H9 (cell line): Measurements from ENCODE around the gene MED13L. TPM values are rescaled to one million over a fixed set of nuclear protein-coding genes. Genes with fewer than 3 reads are reported as not detected.

Experiments used
- DNase-seq: peaks from one replicate; pipeline ENCODE4 v3.0.0-alpha.2; 2017
- H2AFZ ChIP-seq: one replicate; pipeline ENCODE4 v1.6.1; 2013; ENCODE audit warnings: mild to moderate bottlenecking, low read length, control low read depth, moderate library complexity
- H2AK5ac ChIP-seq: 2 replicates; pipeline ENCODE4 v1.6.1; 2013; ENCODE audit warnings: low read length, control low read depth, mixed read lengths; ENCODE audit not compliant: insufficient read length
- H2BK120ac ChIP-seq: one replicate; pipeline ENCODE4 v1.6.1; 2013; ENCODE audit warnings: low read depth, mild to moderate bottlenecking, low read length, control low read depth, inconsistent platforms; ENCODE audit not compliant: poor library complexity, severe bottlenecking
- H2BK12ac ChIP-seq: 2 replicates; pipeline ENCODE4 v1.6.1; 2013; ENCODE audit warnings: low read length, control low read depth, mixed read lengths, low read depth; ENCODE audit not compliant: insufficient read length
- H2BK15ac ChIP-seq: 2 replicates; pipeline ENCODE4 v1.6.1; 2013; ENCODE audit warnings: low read depth, low read length, control low read depth
- H2BK20ac ChIP-seq: one replicate; pipeline ENCODE4 v1.6.1; 2013; ENCODE audit warnings: low read depth, mild to moderate bottlenecking, low read length, control low read depth, inconsistent platforms; ENCODE audit not compliant: poor library complexity, severe bottlenecking
- H2BK5ac ChIP-seq: 2 replicates; pipeline ENCODE4 v1.6.1; 2013; ENCODE audit warnings: low read length, control low read depth, mixed read lengths; ENCODE audit not compliant: insufficient read length
- H3K14ac ChIP-seq: 2 replicates; pipeline ENCODE4 v1.6.1; 2013; ENCODE audit warnings: low read length, control low read depth; ENCODE audit not compliant: insufficient read depth
- H3K18ac ChIP-seq: 2 replicates; pipeline ENCODE4 v1.6.1; 2013; ENCODE audit warnings: low read depth, mild to moderate bottlenecking, mixed read lengths, low read length, control low read depth; ENCODE audit not compliant: insufficient read length
- H3K23ac ChIP-seq: 2 replicates; pipeline ENCODE4 v1.6.1; 2013; ENCODE audit warnings: low read length, control low read depth, mixed read lengths, low read depth; ENCODE audit not compliant: insufficient read length
- H3K23me2 ChIP-seq: 2 replicates; pipeline ENCODE4 v1.6.1; 2013; ENCODE audit warnings: low read depth, mild to moderate bottlenecking, mixed read lengths, low read length, control low read depth; ENCODE audit not compliant: insufficient read length, poor library complexity, severe bottlenecking
- H3K27ac ChIP-seq: 2 replicates; pipeline ENCODE4 v1.5.1; 2013; ENCODE audit warnings: low read length, control low read depth, mixed read lengths, low read depth; ENCODE audit not compliant: insufficient read length
- H3K27me3 ChIP-seq: 2 replicates; pipeline ENCODE4 v1.6.1; 2013; ENCODE audit warnings: low read length, control low read depth, inconsistent platforms; ENCODE audit not compliant: insufficient read depth
- H3K4ac ChIP-seq: 2 replicates; pipeline ENCODE4 v1.6.1; 2013; ENCODE audit warnings: low read depth, mild to moderate bottlenecking, control low read depth, inconsistent platforms, low read length, moderate library complexity
- H3K4me1 ChIP-seq: 2 replicates; pipeline ENCODE4 v1.6.1; 2013; ENCODE audit warnings: low read length, control low read depth, inconsistent platforms; ENCODE audit not compliant: insufficient read depth
- H3K4me2 ChIP-seq: 2 replicates; pipeline ENCODE4 v1.6.1; 2013; ENCODE audit warnings: low read length, control low read depth, mixed read lengths; ENCODE audit not compliant: insufficient read length, insufficient read depth
- H3K56ac ChIP-seq: 2 replicates; pipeline ENCODE4 v1.6.1; 2013; ENCODE audit warnings: low read depth, mild to moderate bottlenecking, mixed read lengths, low read length, control low read depth; ENCODE audit not compliant: insufficient read length
- H3K79me1 ChIP-seq: 2 replicates; pipeline ENCODE4 v1.6.1; 2013; ENCODE audit warnings: low read depth, mild to moderate bottlenecking, moderate library complexity, low read length, control low read depth, inconsistent platforms; ENCODE audit not compliant: insufficient read depth, poor library complexity, severe bottlenecking
- H3K79me2 ChIP-seq: 2 replicates; pipeline ENCODE4 v1.6.1; 2013; ENCODE audit warnings: low read length, control low read depth, inconsistent platforms; ENCODE audit not compliant: insufficient read depth
- H3K9ac ChIP-seq: 2 replicates; pipeline ENCODE4 v1.6.1; 2013; ENCODE audit warnings: low read length, control low read depth, mixed read lengths; ENCODE audit not compliant: insufficient read length; ENCODE audit errors: extremely low read depth
- H3K9me3 ChIP-seq: one replicate; pipeline ENCODE4 v1.6.1; 2013; ENCODE audit warnings: low read depth, low read length, inconsistent platforms; ENCODE audit not compliant: control insufficient read depth
- H3T11ph ChIP-seq: one replicate; pipeline ENCODE4 v1.6.1; 2013; ENCODE audit warnings: mild to moderate bottlenecking, low read length, control low read depth, inconsistent platforms
- H4K20me1 ChIP-seq: one replicate; pipeline ENCODE4 v1.6.1; 2013; ENCODE audit not compliant: control insufficient read depth, insufficient read length, insufficient read depth
- H4K5ac ChIP-seq: 2 replicates; pipeline ENCODE4 v1.6.1; 2013; ENCODE audit warnings: low read depth, mild to moderate bottlenecking, mixed read lengths, low read length, control low read depth; ENCODE audit not compliant: insufficient read length
- H4K8ac ChIP-seq: replicated peaks from 2 replicates; pipeline ENCODE4 v1.6.1; 2013; ENCODE audit warnings: low read length, control low read depth, mixed read lengths, low read depth; ENCODE audit not compliant: insufficient read length
- H4K91ac ChIP-seq: 2 replicates; pipeline ENCODE4 v1.6.1; 2013; ENCODE audit warnings: low read depth, mild to moderate bottlenecking, moderate library complexity, mixed read lengths, low read length, control low read depth; ENCODE audit not compliant: insufficient read length
- H3K27ac Mint-ChIP-seq, 3 experiments: 2 replicates in 2 of 3; 3 replicates in 1 of 3; pipeline ENCODE4 v1.8.0; 2020 to 2021; ENCODE audit warnings: mixed read lengths in 3 of 3, mild to moderate bottlenecking in 1 of 3, moderate library complexity in 1 of 3
- H3K27me3 Mint-ChIP-seq: 2 replicates; pipeline ENCODE4 v1.8.0; 2021; ENCODE audit warnings: low read depth, mild to moderate bottlenecking, moderate library complexity, mixed read lengths
- H3K36me3 Mint-ChIP-seq, 3 experiments: 2 replicates in 2 of 3; 3 replicates in 1 of 3; pipeline ENCODE4 v1.8.0; 2020 to 2021; ENCODE audit warnings: low read depth in 3 of 3, mixed read lengths in 3 of 3; ENCODE audit not compliant: insufficient read depth in 1 of 3
- H3K4me1 Mint-ChIP-seq, 2 experiments: 2 replicates each; pipeline ENCODE4 v1.8.0; 2020; ENCODE audit warnings: mixed read lengths in 2 of 2
- H3K4me3 Mint-ChIP-seq, 2 experiments: 2 replicates in 1 of 2; 3 replicates in 1 of 2; pipeline ENCODE4 v1.8.0; 2020 to 2021; ENCODE audit warnings: mild to moderate bottlenecking in 2 of 2, mixed read lengths in 2 of 2, moderate library complexity in 1 of 2
- H3K9me3 Mint-ChIP-seq, 2 experiments: 2 replicates in 1 of 2; 3 replicates in 1 of 2; pipeline ENCODE4 v1.8.0; 2020; ENCODE audit warnings: mild to moderate bottlenecking in 2 of 2, mixed read lengths in 2 of 2, moderate library complexity in 1 of 2
- WGBS: extraction: QIAGEN DNeasy Blood & Tissue Kit; methylation state at CpG from one replicate; pipeline ENCODE4 v1.1.7; 2013; ENCODE audit warnings: missing lambda C conversion rate, low lambda C conversion rate, mixed read lengths; ENCODE audit not compliant: insufficient read length; ENCODE audit errors: extremely low coverage; 5-methylcytosine and 5-hydroxymethylcytosine counted together
- total RNA-seq: library from RNA; stranded (reverse); gene quantifications from 2 replicates; pipeline ENCODE4 v1.2.1, GENCODE V29; 2021
- TF ChIP-seq, protein P1 (sequence below): fragments of 200-600 bp; sonication (generic); conservative IDR thresholded peaks from 3 replicates; pipeline ENCODE4 v1.8.0; 2021; ENCODE audit warnings: antibody characterized with exemption, mild to moderate bottlenecking

Gene MED13L
- total RNA-seq, 1 experiment from 2014 or later = 52.4 TPM

DNA sequence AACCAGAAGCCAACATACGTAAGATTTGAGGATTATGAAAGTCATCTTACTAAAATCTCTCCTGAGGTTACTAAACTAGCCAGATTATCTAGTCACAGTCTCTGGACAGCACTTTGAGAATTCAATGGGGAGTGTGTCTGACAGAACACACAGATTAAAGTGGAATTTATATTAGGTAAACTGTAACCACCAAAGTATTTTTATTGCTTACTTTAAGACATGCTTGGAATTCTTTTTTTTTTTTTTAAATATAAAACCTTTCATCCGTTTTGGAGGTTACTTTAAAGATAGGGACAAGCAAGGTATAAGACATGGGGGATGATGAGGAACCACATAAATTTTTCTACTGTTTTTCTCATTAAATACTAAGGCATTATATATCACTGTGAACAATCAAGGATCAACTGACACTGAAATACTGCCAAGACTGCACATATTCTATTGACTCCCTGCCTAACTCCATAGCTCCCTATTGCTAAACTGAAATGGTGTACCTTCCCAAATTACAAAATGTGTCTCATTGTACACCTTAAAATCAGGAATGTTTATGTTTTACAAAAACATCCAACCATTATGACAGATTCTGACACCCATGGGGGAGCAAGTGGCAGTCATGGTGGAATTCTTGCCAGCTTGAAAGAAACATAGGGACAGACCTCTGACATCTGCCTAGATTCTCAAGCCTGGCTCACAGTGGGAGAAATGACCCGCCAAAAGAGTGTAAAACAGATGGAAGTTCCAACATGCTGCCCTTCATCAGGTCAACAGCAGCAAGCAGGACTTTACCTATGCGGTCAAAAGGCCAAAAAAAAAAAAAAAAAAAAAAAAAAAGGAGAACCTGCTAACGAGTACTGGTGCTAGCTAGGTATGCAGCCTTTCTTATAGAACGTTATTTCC lies 239.3 kb downstream of the MED13L start:
- TF ChIP-seq, protein P1, sequence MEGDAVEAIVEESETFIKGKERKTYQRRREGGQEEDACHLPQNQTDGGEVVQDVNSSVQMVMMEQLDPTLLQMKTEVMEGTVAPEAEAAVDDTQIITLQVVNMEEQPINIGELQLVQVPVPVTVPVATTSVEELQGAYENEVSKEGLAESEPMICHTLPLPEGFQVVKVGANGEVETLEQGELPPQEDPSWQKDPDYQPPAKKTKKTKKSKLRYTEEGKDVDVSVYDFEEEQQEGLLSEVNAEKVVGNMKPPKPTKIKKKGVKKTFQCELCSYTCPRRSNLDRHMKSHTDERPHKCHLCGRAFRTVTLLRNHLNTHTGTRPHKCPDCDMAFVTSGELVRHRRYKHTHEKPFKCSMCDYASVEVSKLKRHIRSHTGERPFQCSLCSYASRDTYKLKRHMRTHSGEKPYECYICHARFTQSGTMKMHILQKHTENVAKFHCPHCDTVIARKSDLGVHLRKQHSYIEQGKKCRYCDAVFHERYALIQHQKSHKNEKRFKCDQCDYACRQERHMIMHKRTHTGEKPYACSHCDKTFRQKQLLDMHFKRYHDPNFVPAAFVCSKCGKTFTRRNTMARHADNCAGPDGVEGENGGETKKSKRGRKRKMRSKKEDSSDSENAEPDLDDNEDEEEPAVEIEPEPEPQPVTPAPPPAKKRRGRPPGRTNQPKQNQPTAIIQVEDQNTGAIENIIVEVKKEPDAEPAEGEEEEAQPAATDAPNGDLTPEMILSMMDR = no peak
- Histone ChIP-seq H2AFZ (no peak overlapping the region), H2BK120ac (no peak overlapping the region), H3K4me1 (no peaks in the 10 kb centered on the region; the same call in 1 of the 2 replicates), H3K23ac (no peak overlapping the region), H4K20me1 (no peaks in the 10 kb centered on the region), H3K56ac (no peak overlapping the region), H2BK5ac (no peak overlapping the region), H4K8ac (no peak overlapping the region), H3K14ac (no peak overlapping the region), H4K5ac (no peak overlapping the region), H2BK15ac (no peak overlapping the region), H3K4ac (no peak overlapping the region), H3K79me2 (no peaks in the 10 kb centered on the region), H3K79me1 (peaks cover 3% of the 10 kb centered on the region), H3K9me3 (no peaks in the 10 kb centered on the region), H3T11ph (no peak overlapping the region), H2AK5ac (no peak overlapping the region), H3K4me2 (no peak overlapping the region), H3K23me2 (no peaks in the 10 kb centered on the region), H3K18ac (no peak overlapping the region), H3K9ac (no peak overlapping the region), H4K91ac (no peak overlapping the region), H2BK20ac (no peak overlapping the region), H3K27ac (no peak overlapping the region), H3K27me3 (no peaks in the 10 kb centered on the region), H2BK12ac (no peak overlapping the region)
- DNase-seq = no peak
- no peaks in the 10 kb centered on the region for H3K27me3 Mint-ChIP-seq
- H3K36me3 Mint-ChIP-seq = no peaks in the 10 kb centered on the region
- no CpG with 5 or more reads among the region's 6 CpGs for WGBS
- peaks cover 0 to 8% of the 10 kb centered on the region in 2 experiments; a peak in 2 of 4 replicates for H3K4me1 Mint-ChIP-seq
- no peak overlapping the region for H3K4me3 Mint-ChIP-seq
- no peaks in the 10 kb centered on the region for H3K9me3 Mint-ChIP-seq
- no peak overlapping the region for H3K27ac Mint-ChIP-seq
